GM18951 (cell line): ENCODE data around the gene KAT14.
"Not testable (repeated sequence)": the region's sequence is repeated elsewhere in the genome, so short reads cannot be mapped to it uniquely, and the experiment has no call there.

Experiments used
- POLR2A ChIP-seq: IDR thresholded peaks from 4 replicates; pipeline ENCODE4 v1.6.1; 2011; ENCODE audit warnings: mild to moderate bottlenecking; ENCODE audit not compliant: insufficient read length, insufficient read depth; ENCODE audit errors: extremely low read depth
- in situ Hi-C: fragments of 300-500 bp; cut with MboI; formaldehyde crosslinking; loops from one replicate; pipeline ENCODE4 v1.12.0; 2022; ENCODE audit warnings: low sequenced_read_pairs, mixed read lengths, inconsistent platforms; ENCODE audit not compliant: unreplicated experiment

The KAT14 gene

DNA sequence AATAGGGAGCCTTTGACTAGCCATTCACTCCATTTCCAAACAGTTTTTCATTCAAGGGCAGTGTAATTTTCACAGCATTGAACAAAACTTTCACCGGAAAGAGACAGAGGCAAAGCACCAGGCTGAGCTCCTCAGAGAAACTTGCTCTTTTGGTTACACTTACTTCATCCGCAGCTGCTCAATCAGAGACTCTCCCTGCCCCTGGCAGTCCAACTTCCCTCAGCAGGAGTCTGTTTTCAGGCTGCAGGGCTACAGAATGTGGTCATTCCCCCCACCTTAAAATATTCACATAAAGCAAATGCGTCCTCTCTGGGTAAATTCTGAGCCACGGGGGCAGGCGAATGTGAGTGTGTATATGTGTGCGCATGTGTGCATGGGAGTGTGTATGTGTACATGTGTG lies 80.6 kb downstream of the KAT14 start:
- TF ChIP-seq POLR2A: no peak
- in situ Hi-C loops: no loop called here

DNA sequence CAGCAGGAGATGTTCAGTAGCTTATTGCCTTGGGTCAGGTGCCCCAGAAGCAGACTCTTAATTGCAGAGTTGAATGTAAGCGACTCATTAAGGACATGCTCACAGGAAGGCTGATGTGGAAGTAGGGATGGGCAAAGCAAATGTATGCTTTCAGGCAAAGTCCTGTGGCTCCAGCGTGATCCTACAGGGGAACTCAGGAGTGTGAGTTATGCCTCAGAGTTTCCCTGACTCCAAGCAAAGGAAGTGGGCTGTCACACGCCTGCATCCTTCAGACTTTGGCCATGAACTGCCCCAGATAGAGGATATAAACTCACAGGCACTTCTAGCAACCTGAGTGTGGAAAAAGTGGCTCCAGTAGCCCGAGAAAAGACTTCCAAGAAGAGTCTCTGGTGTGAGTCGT lies 85.7 kb downstream of the KAT14 start:
- in situ Hi-C loops: no loop called here
- no peak for TF ChIP-seq POLR2A

DNA sequence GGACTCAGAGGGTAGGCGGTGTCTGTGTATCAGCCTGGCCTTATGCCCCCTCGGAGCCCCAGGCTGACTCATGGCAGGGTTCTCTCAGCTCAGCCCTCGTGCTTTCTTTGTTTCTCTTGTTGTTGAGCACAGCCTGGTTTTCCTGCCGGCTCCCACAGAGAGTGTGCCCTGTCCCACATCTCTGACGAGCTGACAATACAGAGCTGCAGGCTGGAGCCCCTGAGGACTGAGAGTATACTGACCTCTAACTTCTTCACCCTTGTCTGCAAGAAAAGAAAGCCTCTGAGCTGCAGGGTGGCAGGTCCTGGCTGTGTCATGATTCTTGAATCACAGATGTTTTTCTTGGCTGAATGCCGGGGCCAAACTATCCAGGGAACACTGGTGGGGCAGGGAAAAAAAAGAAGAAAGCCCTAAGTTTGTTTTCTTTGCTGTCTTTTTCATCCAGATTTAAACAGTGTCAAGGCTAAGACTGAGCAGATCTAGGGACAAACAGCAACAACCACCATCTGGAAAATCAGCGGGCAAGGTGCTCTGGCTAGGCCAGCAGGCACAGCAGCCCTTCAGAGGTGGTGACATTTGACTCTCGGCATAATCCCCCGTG lies 87.4 kb downstream of the KAT14 start:
- no peak for TF ChIP-seq POLR2A
- in situ Hi-C loops: no loop called here

DNA sequence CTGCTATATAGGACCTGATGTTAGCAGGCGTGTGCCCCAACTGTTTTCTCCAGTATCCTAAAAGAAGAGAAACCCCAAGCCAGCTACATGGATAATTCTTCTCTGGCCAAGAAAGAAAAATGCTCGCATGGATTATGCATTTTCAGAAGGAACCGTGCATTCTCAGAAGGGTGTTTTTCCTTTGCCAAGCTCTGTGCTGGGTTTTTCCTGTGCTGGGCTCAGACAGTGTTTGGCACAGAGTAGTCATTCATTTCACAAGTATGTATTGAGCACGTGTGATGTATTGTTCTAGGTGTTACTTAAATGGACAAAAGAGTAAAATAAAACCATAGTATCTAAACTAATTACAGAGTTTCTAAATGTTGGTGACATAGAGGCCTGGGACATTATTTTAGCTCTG lies 88.0 kb downstream of the KAT14 start:
- TF ChIP-seq POLR2A: no peak
- in situ Hi-C loops: no loop called here

DNA sequence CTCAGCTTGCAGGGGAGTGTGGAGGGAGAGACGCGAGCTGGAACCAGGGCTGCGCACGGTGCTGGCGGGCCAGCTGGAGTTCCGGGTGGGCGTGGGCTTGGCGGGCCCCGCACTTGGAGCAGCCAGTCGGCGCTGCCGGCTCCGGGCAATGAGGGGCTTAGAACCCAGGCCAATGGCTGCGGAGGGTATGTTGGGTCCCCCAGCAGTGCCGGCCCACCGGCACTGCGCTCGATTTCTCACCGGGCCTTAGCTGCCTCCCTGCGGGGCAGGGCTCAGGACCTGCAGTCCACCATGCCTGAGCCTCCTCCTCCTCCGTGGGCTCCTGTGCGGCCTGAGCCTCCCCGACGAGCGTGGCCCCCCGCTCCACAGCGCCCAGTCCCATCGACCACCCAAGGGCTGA lies 89.1 kb downstream of the KAT14 start:
- in situ Hi-C loops: not testable (repeated sequence)

DNA sequence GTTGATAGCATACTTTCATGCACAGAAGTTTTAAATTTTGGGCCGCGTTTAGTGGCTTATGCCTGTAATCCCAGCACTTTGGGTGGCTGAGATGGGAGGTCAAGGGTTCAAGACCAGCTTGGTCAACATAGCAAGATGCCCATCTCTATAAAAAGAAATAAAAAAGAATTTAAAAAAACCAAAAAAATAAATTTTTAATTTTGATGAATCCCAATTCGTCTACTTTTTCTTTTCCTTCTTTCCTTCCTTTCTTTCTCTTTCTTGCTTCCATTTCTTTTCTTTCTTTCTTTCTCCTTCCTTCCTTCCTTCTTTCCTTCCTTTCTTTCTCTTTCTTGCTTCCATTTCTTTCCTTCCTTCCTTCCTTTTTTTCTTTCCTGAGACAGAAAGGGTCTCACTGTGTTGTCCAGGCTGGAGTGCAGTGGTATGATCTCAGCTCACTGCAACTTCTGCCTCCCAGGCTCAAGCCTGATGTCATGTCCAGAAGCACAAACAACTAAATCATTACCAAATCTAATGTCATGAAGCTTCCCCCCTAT lies 95.8 kb downstream of the KAT14 start:
- no peak for TF ChIP-seq POLR2A
- in situ Hi-C loops: no loop called here
